GM18868 (cell line): ENCODE results near the gene ANKRD11.
"Not testable (repeated sequence)": the region's sequence is repeated elsewhere in the genome, so short reads cannot be mapped to it uniquely, and the experiment has no call there.

Experiments used
- ATAC-seq: cut with Tn5 transposase; IDR thresholded peaks from one replicate; pipeline ENCODE4 v1.9.1; 2021; ENCODE audit warnings: mild to moderate bottlenecking, moderate library complexity; ENCODE audit not compliant: unreplicated experiment

ANKRD11 gene

DNA sequence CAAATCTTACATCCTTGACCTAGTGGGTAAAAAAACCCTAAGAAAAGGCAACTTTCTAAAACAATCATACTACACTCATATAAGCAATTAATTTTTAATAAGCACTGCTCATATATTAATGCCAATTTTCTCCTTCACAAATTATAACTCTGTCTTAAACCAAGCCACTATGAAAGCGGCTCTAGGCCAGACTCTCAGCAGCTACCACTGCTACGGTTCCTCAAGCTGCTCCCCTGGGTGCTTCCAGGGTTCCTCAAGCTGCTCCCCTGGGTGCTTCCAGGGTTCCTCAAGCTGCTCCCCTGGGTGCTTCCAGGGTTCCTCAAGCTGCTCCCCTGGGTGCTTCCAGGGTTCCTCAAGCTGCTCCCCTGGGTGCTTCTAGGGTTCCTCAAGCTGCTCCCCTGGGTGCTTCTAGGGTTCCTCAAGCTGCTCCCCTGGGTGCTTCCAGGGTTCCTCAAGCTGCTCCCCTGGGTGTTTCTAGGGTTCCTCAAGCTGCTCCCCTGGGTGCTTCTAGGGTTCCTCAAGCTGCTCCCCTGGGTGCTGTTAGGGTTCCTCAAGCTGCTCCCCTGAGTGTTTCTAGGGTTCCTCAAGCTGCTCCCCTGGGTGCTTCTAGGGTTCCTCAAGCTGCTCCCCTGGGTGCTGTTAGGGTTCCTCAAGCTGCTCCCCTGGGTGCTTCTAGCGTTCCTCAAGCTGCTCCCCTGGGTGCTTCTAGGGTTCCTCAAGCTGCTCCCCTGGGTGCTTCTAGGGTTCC is 35.8 kb downstream of the ANKRD11 start:
- ATAC-seq, result not testable (repeated sequence)

DNA sequence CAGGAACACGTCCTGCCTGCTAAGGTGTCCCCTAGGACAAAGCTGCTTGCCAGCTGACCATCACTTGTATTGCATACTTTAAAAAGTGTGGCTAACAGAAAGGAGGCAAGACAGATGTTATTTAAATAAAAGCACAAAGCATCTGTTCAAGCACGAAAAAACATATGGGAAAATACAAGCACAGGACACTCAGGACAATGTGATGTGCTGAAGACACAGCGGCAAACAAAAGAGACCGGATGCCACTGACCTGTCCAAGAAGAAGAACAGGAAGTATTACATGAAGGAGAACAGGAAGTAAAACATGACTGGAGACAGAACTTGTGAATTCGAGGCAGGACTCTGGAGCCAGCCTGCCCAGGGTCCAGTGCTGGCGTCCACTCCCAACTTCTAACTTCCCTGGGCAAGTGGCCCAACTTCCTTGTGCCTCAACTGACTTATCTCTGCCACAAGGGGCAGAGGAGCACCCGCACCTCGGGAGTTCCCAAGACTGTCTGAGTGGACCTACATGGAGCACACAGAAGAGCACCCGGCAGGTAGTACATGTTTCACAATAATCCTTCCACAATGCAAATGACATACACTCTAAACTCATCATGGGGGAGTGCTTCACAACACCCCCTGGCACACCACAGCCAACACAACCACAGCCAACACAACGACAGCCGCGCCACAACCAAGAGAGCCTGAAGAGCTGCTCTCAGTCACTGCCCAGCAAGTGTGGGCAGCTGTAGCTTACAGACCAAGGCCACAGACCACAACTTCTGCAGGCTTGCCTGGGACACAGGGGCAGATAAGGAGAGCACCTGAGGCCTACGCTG is 36.6 kb downstream of the ANKRD11 start:
- no peak for ATAC-seq

DNA sequence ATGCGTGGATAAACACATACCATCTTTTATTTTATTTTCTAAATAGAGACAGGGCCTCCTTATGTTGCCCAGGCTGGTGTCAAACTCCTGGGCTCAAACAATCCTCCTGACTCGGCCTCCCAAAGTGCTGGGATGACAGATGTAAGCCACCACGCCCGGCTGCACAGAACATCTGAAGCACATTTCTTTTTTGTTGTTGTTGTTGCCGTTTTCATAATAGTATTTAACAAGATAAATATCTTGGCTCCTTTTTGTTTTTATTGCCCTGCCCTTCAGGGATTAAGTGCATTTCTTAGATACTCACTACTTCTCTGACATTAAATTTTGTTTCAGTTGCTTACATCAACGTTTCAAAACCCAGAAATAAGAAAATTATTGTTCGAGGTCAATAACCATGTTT is 37.4 kb downstream of the ANKRD11 start:
- no peak for ATAC-seq

DNA sequence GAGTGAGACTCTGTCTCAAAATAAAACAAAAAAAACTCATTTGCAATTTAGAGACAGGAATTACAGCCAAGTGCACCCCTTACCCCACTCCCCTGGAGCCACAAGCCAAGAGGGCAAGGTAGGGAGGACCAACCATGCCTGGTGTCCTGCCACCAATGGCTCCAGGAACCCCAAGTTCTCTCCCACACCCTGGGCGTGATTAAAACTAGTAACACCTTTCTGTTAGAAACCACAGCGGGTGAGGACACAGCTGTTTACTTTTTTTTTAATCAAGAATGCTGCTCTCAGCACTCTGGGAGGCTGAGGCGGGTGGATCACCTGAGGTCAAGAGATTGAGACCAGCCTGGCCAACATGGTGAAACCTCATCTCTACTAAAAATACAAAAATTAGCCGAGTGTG is 38.1 kb downstream of the ANKRD11 start:
- ATAC-seq, result no peak

DNA sequence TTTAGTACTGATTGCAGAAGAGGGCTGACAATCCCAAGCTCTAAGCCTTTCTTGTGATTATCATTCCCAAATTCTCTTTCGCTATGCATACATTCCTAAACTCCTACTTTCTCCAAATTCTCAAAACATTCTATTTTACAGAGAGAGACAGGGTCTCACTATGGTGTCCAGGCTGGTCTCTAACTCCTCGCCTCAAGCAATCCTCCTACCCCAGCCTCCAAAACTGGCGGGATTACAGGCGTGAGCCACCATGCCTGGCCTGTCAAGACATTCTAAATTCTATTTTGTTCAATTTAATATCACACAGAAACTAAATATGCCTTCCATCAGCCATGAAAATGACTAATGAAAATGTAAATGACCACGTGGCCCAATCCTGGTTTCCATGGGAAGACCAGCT is 39.8 kb downstream of the ANKRD11 start:
- ATAC-seq, result no peak

DNA sequence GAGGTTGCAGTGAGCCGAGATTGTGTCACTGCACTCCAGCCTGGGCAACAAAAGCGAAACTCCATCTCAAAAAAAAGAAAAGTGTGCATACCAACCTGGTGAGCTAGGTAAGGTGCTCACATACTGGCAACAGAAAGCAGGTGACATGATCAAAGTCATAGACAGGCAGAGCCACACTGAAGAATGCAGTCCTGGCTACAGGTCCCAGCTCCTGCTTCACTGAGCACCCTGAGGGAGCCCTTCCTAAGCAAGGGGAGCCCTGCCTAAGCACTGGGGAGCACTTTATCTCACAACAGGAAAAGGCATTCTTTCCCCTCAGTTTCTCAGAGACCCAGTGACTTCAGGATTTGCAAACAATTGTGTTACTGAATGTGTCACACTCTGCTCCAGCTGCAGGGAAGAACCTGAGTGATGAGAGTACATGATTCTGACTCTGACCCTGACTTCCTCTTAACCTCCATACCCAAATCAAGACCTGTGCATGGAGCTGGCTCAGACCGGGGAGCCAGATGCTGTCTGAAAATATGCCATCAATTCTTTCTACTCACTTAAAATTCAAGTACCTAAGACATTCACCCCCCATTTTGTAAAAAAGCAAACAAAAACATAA is 40.5 kb downstream of the ANKRD11 start:
- no peak for ATAC-seq

DNA sequence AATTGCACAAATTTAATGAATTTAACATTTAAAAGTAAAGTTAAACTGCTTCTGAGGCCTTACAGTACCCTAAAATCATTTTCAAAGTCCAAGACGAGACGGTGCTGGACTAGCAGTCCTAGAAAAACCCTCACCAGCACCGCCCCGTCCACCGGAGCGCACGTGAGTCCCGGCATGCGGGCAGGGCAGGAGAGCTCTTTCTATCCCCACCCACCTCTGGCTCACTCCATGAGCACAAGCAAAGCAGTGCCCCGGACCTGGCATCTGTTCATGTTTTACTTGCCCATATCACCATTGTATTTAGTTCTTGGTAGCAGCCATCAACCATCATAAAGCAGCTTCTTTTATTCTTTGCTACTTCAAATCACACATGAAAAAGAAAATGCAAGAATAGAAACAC is 41.7 kb downstream of the ANKRD11 start:
- no peak for ATAC-seq

DNA sequence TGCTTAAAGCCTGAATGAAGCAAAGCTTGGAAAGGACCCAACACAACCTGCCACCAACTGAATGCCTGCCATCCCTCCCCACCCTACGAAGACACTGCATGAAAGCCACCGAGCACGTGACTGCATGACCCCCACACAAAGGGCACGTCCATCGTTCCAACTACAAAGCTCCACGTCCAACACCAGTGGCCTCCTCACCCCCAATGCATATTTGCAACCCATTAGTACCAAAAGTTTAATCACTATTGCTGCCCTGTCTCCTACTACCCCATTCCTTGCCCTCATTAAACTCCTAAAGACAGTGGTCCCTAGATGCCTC is 43.4 kb downstream of the ANKRD11 start:
- ATAC-seq, result no peak

DNA sequence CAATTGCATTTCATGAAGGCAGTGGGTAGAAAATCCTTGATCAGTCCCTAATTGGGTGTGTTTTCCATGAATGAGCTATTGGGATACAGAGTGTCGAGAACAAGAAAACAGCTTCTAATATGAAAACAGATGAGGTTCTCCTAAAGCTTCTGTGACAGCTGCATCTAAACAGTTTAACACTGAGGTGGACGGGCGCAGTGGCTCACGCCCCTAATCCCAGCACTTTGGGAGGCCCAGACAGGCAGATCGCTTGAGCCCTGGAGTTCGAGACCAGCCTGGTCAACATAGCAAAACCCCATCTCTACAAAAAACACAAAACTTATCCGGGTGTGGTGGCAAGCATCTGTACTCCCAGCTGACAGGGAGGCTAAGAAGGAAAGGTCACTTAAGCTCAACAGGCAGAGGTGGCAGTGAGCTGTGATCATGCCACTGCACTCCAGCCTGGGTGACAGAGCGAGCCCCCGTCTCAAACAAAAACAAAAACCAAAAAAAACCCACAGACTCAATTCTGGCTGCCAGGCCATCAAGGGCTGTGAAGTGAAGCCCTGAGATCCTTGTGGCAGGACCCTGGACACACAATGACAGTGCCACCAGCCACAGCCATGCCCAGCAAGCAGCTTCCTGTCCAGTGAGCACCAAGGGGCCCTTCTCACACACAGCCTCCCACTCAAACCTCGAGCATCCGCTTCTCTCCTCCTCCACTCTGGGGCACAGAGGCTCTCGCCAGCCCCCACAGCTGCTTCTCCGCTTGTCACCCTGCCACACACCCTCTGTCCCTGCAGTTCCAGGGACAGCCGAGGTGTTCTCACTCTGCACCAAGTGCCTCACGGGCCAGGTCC is 44.0 kb downstream of the ANKRD11 start:
- no peak for ATAC-seq

DNA sequence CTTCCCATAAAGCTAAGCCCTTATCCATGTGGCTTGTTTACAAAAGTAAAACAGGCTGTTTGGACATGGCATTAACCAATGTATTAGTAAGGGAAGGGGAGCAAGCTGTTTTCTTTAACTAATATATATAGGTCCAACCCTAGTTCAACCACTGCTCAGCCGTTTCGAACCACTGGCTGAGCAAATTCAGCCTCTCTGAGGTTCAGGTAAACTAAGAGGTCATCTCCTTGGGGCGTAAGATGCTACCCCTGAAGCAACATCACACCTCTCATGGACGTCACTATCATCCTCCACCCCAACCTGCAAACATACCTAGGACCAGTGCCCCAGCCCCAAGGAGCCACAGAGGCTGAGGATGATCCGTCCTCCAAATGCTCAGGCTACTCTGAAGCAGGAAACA is 45.2 kb downstream of the ANKRD11 start:
- no peak for ATAC-seq

DNA sequence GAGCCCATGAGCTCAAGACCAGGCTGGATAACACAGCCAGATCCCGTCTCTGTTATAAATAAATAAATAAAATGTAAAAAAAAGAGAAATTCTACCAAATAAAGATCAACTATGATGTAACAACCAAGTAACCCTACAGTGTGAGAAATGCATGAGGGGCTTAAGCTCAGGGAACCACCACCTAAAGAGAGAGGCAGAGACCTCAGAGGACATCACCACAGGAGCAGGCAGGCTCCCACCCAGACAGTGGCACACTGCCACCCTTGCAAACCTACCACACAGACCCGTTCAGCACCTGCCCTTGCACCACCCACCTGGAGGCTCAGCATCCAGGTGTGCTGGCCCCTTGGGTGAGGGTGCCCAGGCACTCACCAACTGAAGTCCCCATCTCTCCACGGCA is 45.6 kb downstream of the ANKRD11 start:
- no peak for ATAC-seq

DNA sequence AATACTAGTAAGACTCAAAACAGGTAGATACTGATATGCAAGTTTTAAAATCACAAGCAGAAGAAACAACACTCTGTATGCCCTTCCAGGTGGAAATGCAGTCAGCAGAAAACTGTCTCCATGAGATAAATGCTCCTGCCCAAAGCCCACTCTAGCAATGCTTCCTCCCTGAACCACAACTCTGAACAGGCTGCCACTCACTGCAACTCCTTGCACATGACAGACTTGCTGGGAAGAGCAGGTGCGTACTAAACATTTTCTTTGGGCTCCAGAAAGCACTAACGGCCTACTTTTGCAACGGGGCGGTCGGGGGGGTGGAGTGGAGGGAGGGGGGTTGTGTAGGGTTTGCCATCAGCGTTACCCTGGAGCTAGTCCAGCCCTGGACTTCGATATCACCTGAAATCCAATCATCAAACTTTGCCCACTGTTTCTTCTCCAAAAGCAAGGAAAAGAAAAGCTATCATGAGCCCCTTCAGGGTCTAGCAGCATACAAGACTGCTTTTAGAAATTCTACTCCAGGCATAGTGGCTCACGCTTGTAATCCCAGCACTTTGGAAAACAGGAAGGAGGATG is 46.1 kb downstream of the ANKRD11 start:
- no peak for ATAC-seq

DNA sequence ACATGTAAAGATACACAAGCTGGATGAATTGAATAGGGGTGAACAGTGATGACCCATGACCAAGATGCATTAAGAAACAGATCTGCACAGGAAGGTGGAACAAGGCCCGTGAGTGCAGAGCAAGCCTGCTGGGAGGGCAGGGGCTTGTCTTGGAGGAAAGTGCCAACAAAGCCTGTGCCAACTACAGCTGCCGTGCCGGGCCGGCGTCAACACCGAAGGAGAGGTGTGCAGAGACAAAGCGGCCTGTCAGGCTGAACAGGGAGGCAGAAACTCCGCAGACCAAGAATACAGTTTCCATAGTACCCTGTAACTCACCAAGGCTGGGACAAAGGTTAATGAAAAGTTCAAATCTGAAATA is 46.7 kb downstream of the ANKRD11 start:
- no peak for ATAC-seq

DNA sequence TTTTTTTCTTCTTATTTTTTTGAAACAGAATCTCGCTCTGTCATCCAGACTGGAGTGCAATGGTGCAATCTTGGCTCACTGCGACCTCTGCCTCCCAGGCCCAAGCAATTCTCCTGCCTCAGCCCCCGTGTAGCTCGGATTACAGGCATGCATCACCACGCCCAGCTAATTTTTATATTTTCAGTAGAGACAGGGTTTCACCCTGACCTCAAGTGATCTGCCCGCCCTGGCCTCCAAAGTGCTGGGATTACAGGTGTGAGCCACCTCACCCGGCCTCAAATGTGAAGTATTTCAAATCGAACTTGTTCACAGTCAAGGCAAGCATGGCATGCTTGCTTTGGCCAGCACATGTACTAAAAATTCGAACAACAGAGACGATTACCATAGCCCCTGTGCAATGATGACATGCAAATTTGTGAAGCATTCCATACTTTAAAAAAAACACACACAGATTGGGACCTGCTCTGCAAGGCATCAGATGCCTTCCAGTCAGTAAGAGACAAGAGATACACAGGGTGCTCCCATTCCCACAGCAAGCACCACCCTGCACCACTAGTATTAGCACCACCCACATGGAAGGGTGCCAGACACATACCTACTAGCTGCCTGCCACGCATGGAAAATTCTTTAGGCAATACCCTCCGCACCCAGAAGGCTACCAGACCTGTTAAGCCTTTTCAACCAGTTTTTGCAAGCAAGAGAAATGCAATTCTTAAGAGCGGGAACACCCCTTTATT is 47.2 kb downstream of the ANKRD11 start:
- no peak for ATAC-seq

DNA sequence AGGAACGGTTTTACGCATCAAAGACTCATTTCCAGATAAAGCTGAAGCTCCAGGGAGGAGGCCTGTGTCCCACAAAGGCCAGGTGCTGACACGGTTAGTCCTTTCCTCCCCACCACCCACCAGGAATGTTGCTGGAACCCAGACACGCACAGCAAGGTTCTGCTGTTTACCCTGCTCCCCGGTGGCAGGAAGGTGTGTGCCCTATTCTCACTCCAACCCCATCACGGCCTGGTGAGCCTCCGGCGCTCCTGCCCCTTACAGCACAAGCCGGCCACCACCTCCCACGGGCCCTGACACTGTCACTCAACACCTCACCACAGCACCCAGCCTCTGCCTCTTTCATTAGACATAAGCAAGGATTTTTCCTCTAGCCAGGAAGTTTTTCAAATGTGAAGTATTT is 47.8 kb downstream of the ANKRD11 start:
- ATAC-seq, result no peak

DNA sequence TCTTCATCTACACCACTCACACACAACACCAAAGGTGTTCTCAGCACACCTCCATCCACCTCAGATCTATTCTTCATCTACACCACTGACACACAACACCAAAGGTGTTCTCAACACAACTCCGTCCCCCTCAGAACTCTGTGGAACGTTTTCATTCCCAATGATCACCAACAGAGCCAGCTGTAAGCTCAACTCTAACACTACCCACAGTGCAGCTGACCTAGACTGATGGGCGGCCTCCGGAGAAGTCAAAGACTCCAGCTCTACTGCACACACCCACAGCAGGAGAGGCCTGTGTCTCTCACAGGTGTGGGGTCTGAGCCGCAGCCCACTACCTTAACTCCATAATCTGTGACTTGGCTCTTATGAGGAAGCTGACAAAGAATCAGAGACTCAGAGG is 50.7 kb downstream of the ANKRD11 start:
- ATAC-seq, result no peak

DNA sequence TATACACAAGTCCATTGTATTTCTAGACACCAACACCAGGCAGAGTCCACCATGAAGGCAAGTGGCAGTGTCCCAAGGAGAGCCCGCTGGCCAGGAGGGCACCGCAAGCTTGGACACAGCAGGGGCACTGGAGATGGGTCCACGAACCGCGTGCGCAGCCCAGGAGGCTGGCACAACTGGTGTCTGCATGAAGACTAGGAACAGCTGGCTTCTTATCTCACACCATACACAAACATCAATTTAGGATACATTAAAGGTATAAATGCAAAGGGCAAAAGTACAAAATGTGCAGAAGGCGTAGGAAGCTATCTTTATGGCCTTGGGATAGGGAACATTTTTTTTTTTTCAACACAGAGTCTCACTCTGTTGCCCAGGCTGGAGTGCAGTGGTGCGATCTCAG is 52.4 kb downstream of the ANKRD11 start:
- ATAC-seq, result no peak

DNA sequence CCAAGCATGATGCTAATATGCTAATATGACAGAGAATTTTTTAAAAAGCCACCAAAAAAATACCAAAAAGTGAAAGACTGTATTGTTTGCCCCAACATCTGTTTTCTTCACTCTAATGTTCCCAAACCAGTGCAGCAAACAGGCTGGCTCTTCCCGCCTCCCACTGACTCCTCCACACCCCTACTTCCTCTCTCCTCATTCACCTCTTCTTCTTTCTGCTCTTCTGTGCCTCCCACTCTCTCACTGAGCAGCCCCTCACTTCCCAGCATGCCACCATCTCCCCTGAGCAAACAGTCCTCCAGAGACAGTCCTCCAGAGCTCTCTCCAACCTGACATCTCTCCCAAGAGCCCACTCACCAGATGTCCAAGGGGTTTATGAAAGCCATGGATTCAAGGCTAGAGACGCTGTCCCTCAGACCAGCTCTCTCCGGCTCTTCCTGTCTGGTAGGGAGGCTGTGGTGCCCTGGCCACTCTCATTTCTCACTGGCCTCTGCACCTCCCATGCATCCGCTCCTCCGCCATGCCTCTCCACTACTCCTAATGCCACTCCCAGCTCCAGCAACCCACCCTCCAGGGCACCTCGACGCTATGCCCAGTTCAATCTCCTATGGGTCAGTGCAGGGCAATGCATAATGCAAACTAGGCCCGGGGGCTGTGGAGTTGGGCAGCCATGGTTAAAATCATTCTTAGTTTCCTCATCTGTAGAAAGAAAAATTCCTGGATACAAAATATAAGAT is 52.9 kb downstream of the ANKRD11 start:
- ATAC-seq, result no peak

DNA sequence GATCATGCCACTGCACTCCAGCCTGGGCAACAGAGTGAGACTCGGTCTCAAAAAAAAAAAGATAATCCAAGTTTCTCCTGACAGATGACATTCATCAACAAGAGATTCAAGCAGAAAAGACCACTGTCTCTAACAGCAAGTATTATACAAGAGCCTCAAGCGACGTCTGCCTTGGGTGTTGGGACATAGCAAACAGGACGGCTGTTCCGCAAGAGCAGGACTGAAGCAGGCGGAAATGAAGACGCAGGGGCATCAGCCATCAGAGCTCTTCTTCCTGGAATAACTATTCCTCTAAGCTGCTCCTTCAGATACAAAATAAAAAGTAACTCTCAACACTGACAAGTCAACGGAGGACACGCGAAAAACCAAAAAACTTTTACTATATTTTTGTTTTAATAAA is 54.0 kb downstream of the ANKRD11 start:
- no peak for ATAC-seq

DNA sequence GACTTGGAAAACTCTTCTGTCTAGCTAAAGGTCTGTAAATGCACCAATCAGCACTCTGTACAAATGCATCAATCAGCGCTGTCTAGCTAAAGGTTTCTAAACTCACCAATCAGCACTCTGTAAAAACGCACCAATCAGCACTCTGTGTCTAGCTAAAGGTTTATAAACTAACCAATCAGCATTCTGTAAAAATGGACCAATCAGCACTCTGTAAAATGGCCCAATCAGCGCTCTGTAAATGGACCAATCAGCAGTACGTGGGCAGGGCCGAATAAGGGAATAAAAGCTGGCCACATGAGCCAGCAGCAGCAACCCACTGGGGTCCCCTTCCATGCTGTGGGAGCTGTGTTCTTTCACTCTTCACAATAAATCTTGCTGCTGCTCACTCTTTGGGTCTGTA is 55.3 kb downstream of the ANKRD11 start:
- ATAC-seq, result not testable (repeated sequence)
